Neural cell (in vitro differentiated cells): ENCODE data around the gene PDE8B. TPM values are rescaled to one million over a fixed set of nuclear protein-coding genes. Genes with fewer than 3 reads are reported as not detected.

Source experiments
- H2AFZ ChIP-seq: fragments of 200-600, 300-800 bp; sonication (generic), shearing (Covaris generic); 2 replicates; pipeline ENCODE4 v1.6.0; 2014; ENCODE audit warnings: low read depth, mild to moderate bottlenecking, antibody characterized with exemption, low read length, moderate library complexity
- H3F3A ChIP-seq: fragments of 200-600 bp; shearing (Covaris generic); 2 replicates; pipeline ENCODE4 v1.6.1; 2016; ENCODE audit warnings: mild to moderate bottlenecking, moderate library complexity, mixed read lengths, antibody characterized with exemption, low read length; ENCODE audit not compliant: insufficient read depth, poor library complexity, severe bottlenecking
- H3K27ac ChIP-seq: fragments of 200-600, 300-800 bp; sonication (generic), shearing (Covaris generic); 2 replicates; pipeline ENCODE4 v1.5.1; 2014; ENCODE audit warnings: mild to moderate bottlenecking, low read length, moderate library complexity
- H3K27me3 ChIP-seq: fragments of 300-800, 200-600 bp; sonication (generic), shearing (Covaris generic); 2 replicates; pipeline ENCODE4 v1.6.0; 2014; ENCODE audit warnings: mild to moderate bottlenecking, low read depth, low read length, moderate library complexity; ENCODE audit not compliant: insufficient read depth
- H3K36me3 ChIP-seq: fragments of 300-800, 200-600 bp; sonication (generic), shearing (Covaris generic); 2 replicates; pipeline ENCODE4 v1.5.1; 2014; ENCODE audit warnings: mild to moderate bottlenecking, antibody characterized with exemption, low read length, moderate library complexity; ENCODE audit not compliant: insufficient read depth
- H3K4me2 ChIP-seq: fragments of 300-800, 200-600 bp; sonication (generic), shearing (Covaris generic); 2 replicates; pipeline ENCODE4 v1.6.0; 2014; ENCODE audit warnings: mild to moderate bottlenecking, low read length
- H3K4me3 ChIP-seq: fragments of 300-800, 200-600 bp; sonication (generic), shearing (Covaris generic); 2 replicates; pipeline ENCODE4 v1.5.1; 2014; ENCODE audit warnings: mild to moderate bottlenecking, low read length, moderate library complexity
- H3K79me2 ChIP-seq: fragments of 200-600 bp; shearing (Covaris generic); replicated peaks from 2 replicates; pipeline ENCODE4 v1.6.0; 2014; ENCODE audit warnings: mild to moderate bottlenecking, low read length, moderate library complexity; ENCODE audit not compliant: insufficient read depth
- H3K9ac ChIP-seq: fragments of 300-800, 200-600 bp; sonication (generic), shearing (Covaris generic); 2 replicates; pipeline ENCODE4 v1.6.1; 2016; ENCODE audit warnings: mild to moderate bottlenecking, low read length, mixed read lengths
- H3K9me2 ChIP-seq: fragments of 200-600 bp; shearing (Covaris generic); 2 replicates; pipeline ENCODE4 v1.6.1; 2016; ENCODE audit warnings: mild to moderate bottlenecking, low read length, mixed read lengths; ENCODE audit not compliant: insufficient read depth
- H3K9me3 ChIP-seq: fragments of 200-600, 300-800 bp; sonication (generic), shearing (Covaris generic); 2 replicates; pipeline ENCODE4 v1.6.1; 2016; ENCODE audit warnings: mild to moderate bottlenecking, mixed run types, low read length, moderate library complexity, mixed read lengths
- H4K20me1 ChIP-seq: fragments of 200-600 bp; shearing (Covaris generic); 2 replicates; pipeline ENCODE4 v1.6.1; 2016; ENCODE audit warnings: mild to moderate bottlenecking, mixed run types; ENCODE audit not compliant: insufficient read depth
- CTCF ChIP-seq: fragments of 450-650 bp; IDR thresholded peaks from 2 replicates; pipeline ENCODE4 v1.5.1; 2014; ENCODE audit warnings: antibody characterized with exemption, mild to moderate bottlenecking, moderate library complexity; ENCODE audit not compliant: poor library complexity, severe bottlenecking
- EP300 ChIP-seq: fragments of 450-650 bp; conservative IDR thresholded peaks from 2 replicates; pipeline ENCODE4 v1.6.1; 2014; ENCODE audit warnings: antibody characterized with exemption, mild to moderate bottlenecking, moderate library complexity; ENCODE audit not compliant: poor library complexity, severe bottlenecking
- EZH2 ChIP-seq: fragments of 200-600, 300-800 bp; shearing (Covaris generic), sonication (generic); IDR thresholded peaks from 2 replicates; pipeline ENCODE4 v1.6.1; 2014; ENCODE audit warnings: antibody characterized with exemption, low read length, borderline replicate concordance, mild to moderate bottlenecking; ENCODE audit not compliant: insufficient read depth, poor library complexity, severe bottlenecking
- MXI1 ChIP-seq: fragments of 450-650 bp; conservative IDR thresholded peaks from 2 replicates; pipeline ENCODE4 v1.6.1; 2014; ENCODE audit warnings: antibody characterized with exemption, mild to moderate bottlenecking; ENCODE audit not compliant: poor library complexity, severe bottlenecking
- POLR2AphosphoS5 ChIP-seq: IDR thresholded peaks from 2 replicates; pipeline ENCODE4 v1.6.1; 2012
- RAD21 ChIP-seq: fragments of 450-650 bp; conservative IDR thresholded peaks from 2 replicates; pipeline ENCODE4 v1.6.1; 2014; ENCODE audit warnings: antibody characterized with exemption, mild to moderate bottlenecking, moderate library complexity
- REST ChIP-seq: IDR thresholded peaks from 2 replicates; pipeline ENCODE4 v1.6.1; 2012; ENCODE audit warnings: borderline replicate concordance
- SMC3 ChIP-seq: fragments of 450-650 bp; conservative IDR thresholded peaks from 2 replicates; pipeline ENCODE4 v1.6.1; 2014; ENCODE audit warnings: antibody characterized with exemption, mild to moderate bottlenecking, moderate library complexity; ENCODE audit not compliant: poor library complexity
- TAF1 ChIP-seq: IDR thresholded peaks from 2 replicates; pipeline ENCODE4 v1.6.1; 2012; ENCODE audit warnings: low read depth
- polyA plus RNA-seq: library from polyadenylated mRNA; depleted of rRNA; stranded (reverse); fragments of >200 nt; gene quantifications from 2 replicates; pipeline ENCODE4 v1.2.3, GENCODE V29; 2014

The PDE8B gene
- polyA plus RNA-seq, 1 donor from 2014 or later = 0.22 TPM

GRCh38 chr5:77301447-77301883 is 91.0 kb downstream of the PDE8B start:
- Histone ChIP-seq H4K20me1 (no peaks in the 10 kb centered on the region), H3K9me3 (no peaks in the 10 kb centered on the region), H3K27ac (no peak overlapping the region), H3K9me2 (no peaks in the 10 kb centered on the region), H2AFZ (no peak overlapping the region), H3K79me2 (no peaks in the 10 kb centered on the region), H3K4me3 (no peak overlapping the region), H3F3A (no peaks in the 10 kb centered on the region), H3K27me3 (no peaks in the 10 kb centered on the region), H3K9ac (no peak overlapping the region), H3K4me2 (no peak overlapping the region), H3K36me3 (no peaks in the 10 kb centered on the region)
- no peak for TF ChIP-seq POLR2AphosphoS5
- no peak for TF ChIP-seq REST
- no peak for TF ChIP-seq TAF1
- no peak for TF ChIP-seq CTCF
- no peak for TF ChIP-seq MXI1
- TF ChIP-seq RAD21 = no peak
- TF ChIP-seq SMC3 = no peak
- no peak for TF ChIP-seq EZH2
- no peak for TF ChIP-seq EP300

GRCh38 chr5:77302247-77302646 is 91.8 kb downstream of the PDE8B start:
- H3K9ac ChIP-seq = no peak overlapping the region
- H2AFZ ChIP-seq = no peak overlapping the region
- no peaks in the 10 kb centered on the region for H3K9me2 ChIP-seq
- no peaks in the 10 kb centered on the region for H3F3A ChIP-seq
- H3K4me2 ChIP-seq = no peak overlapping the region
- no peak overlapping the region for H3K27ac ChIP-seq
- H4K20me1 ChIP-seq = no peaks in the 10 kb centered on the region
- TF ChIP-seq TAF1 (no peak), CTCF (no peak)
- no peaks in the 10 kb centered on the region for H3K79me2 ChIP-seq
- H3K9me3 ChIP-seq = no peaks in the 10 kb centered on the region
- H3K36me3 ChIP-seq = no peaks in the 10 kb centered on the region
- H3K4me3 ChIP-seq = no peak overlapping the region
- H3K27me3 ChIP-seq = no peaks in the 10 kb centered on the region
